Muscle of leg (tissue), 11 donors: ENCODE measurements around the gene GLT8D2. TPM values are rescaled to one million over a fixed set of nuclear protein-coding genes. Genes with fewer than 3 reads are reported as not detected.

ENCODE experiments used
- DNase-seq: peaks from one replicate; pipeline ENCODE4 v3.0.0; 2013
- H3K27ac ChIP-seq: one replicate; pipeline ENCODE4 v1.5.1; 2013; ENCODE audit warnings: mild to moderate bottlenecking, low read length, control low read depth
- H3K27me3 ChIP-seq: one replicate; pipeline ENCODE4 v1.6.1; 2013; ENCODE audit warnings: low read length; ENCODE audit not compliant: control insufficient read depth, insufficient read depth
- H3K36me3 ChIP-seq: one replicate; pipeline ENCODE4 v1.6.1; 2013; ENCODE audit warnings: low read length; ENCODE audit not compliant: control insufficient read depth, insufficient read depth
- H3K4me1 ChIP-seq: one replicate; pipeline ENCODE4 v1.6.1; 2013; ENCODE audit warnings: low read length; ENCODE audit not compliant: control insufficient read depth, insufficient read depth
- H3K4me3 ChIP-seq: one replicate; pipeline ENCODE4 v1.5.1; 2013; ENCODE audit warnings: low read length, control low read depth
- H3K9me3 ChIP-seq: replicated peaks from 2 replicates; pipeline ENCODE4 v1.6.1; 2013; ENCODE audit warnings: low read depth, low read length; ENCODE audit not compliant: control insufficient read depth
- WGBS: methylation state at CpG from one replicate; pipeline ENCODE4 v1.1.5; 2013; ENCODE audit warnings: missing lambda C conversion rate; ENCODE audit not compliant: insufficient coverage; 5-methylcytosine and 5-hydroxymethylcytosine counted together
- polyA plus RNA-seq, 8 donors: library from polyadenylated mRNA; unstranded; fragments of 120-200 nt; gene quantifications; one replicate each; pipeline versions ENCODE4 v1.2.1 to v1.2.3, GENCODE V29; 2013; ENCODE audit warnings: inconsistent platforms in 1 of 8, low replicate concordance in 1 of 8; ENCODE audit not compliant: insufficient read length in 8 of 8, insufficient read depth in 1 of 8
- total RNA-seq: library from RNA; stranded (reverse); fragments of 120-200 nt; gene quantifications from one replicate; pipeline ENCODE4 v1.2.4, GENCODE V29; 2013

Gene GLT8D2
- total and polyA plus RNA-seq, 9 donors = 44.5 to 74.9 (median 54.1) TPM

- WGBS = no CpG with 5 or more reads among the region's 2 CpGs
- peak overlapping the region; percentile 65 for H3K27ac ChIP-seq
Observed at GRCh38 chr12:104010606-104011169, 39.3 kb downstream of the GLT8D2 start.

GRCh38 chr12:104010121-104010520 lies 39.9 kb downstream of the GLT8D2 start:
- no peak overlapping the region for H3K27ac ChIP-seq
- H3K4me3 ChIP-seq = no peak overlapping the region
- H3K9me3 ChIP-seq = no peaks in the 10 kb centered on the region
- 96% methylated on average over 2 of the region's 4 CpGs for WGBS
- no peak for DNase-seq
- peaks cover 10% of the 10 kb centered on the region for H3K4me1 ChIP-seq
- H3K36me3 ChIP-seq = peaks cover 9% of the 10 kb centered on the region
- no peaks in the 10 kb centered on the region for H3K27me3 ChIP-seq

More at GRCh38 chr12:104010606-104011169, 39.3 kb downstream of the GLT8D2 start:
- Histone ChIP-seq H3K36me3 (peaks cover 9% of the 10 kb centered on the region), H3K9me3 (no peaks in the 10 kb centered on the region), H3K4me1 (peaks cover 10% of the 10 kb centered on the region), H3K4me3 (no peak overlapping the region), H3K27me3 (no peaks in the 10 kb centered on the region)
- no peak for DNase-seq

- H3K4me3 ChIP-seq = no peak overlapping the region
- H3K27ac ChIP-seq = no peak overlapping the region
- no peaks in the 10 kb centered on the region for H3K36me3 ChIP-seq
- no peak for DNase-seq
- WGBS = 20% methylated on average over 1 of the region's 3 CpGs
- H3K4me1 ChIP-seq = peaks cover 10% of the 10 kb centered on the region
- no peaks in the 10 kb centered on the region for H3K9me3 ChIP-seq
- H3K27me3 ChIP-seq = no peaks in the 10 kb centered on the region
Observed at GRCh38 chr12:104006929-104007328, 43.1 kb downstream of the GLT8D2 start.

GRCh38 chr12:104003596-104003995 lies 46.4 kb downstream of the GLT8D2 start:
- Histone ChIP-seq H3K9me3 (no peaks in the 10 kb centered on the region), H3K27me3 (no peaks in the 10 kb centered on the region), H3K4me3 (no peak overlapping the region), H3K27ac (no peak overlapping the region), H3K36me3 (no peaks in the 10 kb centered on the region), H3K4me1 (peaks cover 12% of the 10 kb centered on the region)
- DNase-seq = no peak
- no CpG with 5 or more reads among the region's 2 CpGs for WGBS

- WGBS = 100% methylated on average over 2 of the region's 3 CpGs
- DNase-seq = no peak
- H3K36me3 ChIP-seq = no peaks in the 10 kb centered on the region
- no peaks in the 10 kb centered on the region for H3K9me3 ChIP-seq
- no peaks in the 10 kb centered on the region for H3K27me3 ChIP-seq
- H3K27ac ChIP-seq = no peak overlapping the region
- no peak overlapping the region for H3K4me3 ChIP-seq
- H3K4me1 ChIP-seq = peaks cover 12% of the 10 kb centered on the region
Observed at GRCh38 chr12:104002686-104003085, 47.3 kb downstream of the GLT8D2 start.

- 50% methylated on average over 1 of the region's 3 CpGs for WGBS
- peak; percentile 46 for DNase-seq
- Histone ChIP-seq H3K36me3 (peaks cover 2% of the 10 kb centered on the region), H3K4me1 (peaks cover 16% of the 10 kb centered on the region), H3K27me3 (no peaks in the 10 kb centered on the region), H3K9me3 (no peaks in the 10 kb centered on the region), H3K4me3 (no peak overlapping the region), H3K27ac (no peak overlapping the region)
Observed at GRCh38 chr12:104000807-104001434, 49.1 kb downstream of the GLT8D2 start.

- Histone ChIP-seq H3K36me3 (peaks cover 2% of the 10 kb centered on the region), H3K4me1 (peaks cover 23% of the 10 kb centered on the region), H3K9me3 (no peaks in the 10 kb centered on the region), H3K27ac (peak overlapping the region; percentile 68), H3K27me3 (no peaks in the 10 kb centered on the region), H3K4me3 (no peak overlapping the region)
- WGBS = 4% methylated on average over 4 of the region's 5 CpGs
- DNase-seq = peak; percentile 73
Observed at GRCh38 chr12:103998976-103999375, 51.0 kb downstream of the GLT8D2 start.

- Histone ChIP-seq H3K36me3 (peaks cover 9% of the 10 kb centered on the region), H3K27ac (peak overlapping the region; percentile 52), H3K9me3 (no peaks in the 10 kb centered on the region), H3K4me3 (no peak overlapping the region), H3K27me3 (no peaks in the 10 kb centered on the region), H3K4me1 (peaks cover 26% of the 10 kb centered on the region)
- 20% methylated on average over 2 of the region's 16 CpGs for WGBS
- DNase-seq = peak; percentile 64
Observed at GRCh38 chr12:103997286-103997900, 52.6 kb downstream of the GLT8D2 start.

GRCh38 chr12:103996595-103996994 lies 53.4 kb downstream of the GLT8D2 start:
- H3K4me1 ChIP-seq = peaks cover 23% of the 10 kb centered on the region
- no peak overlapping the region for H3K27ac ChIP-seq
- H3K36me3 ChIP-seq = peaks cover 9% of the 10 kb centered on the region
- no peaks in the 10 kb centered on the region for H3K27me3 ChIP-seq
- H3K9me3 ChIP-seq = no peaks in the 10 kb centered on the region
- peak; percentile 9 for DNase-seq
- 100% methylated on average over 1 of the region's 5 CpGs for WGBS
- no peak overlapping the region for H3K4me3 ChIP-seq

GRCh38 chr12:103994235-103994634 lies 55.8 kb downstream of the GLT8D2 start:
- H3K27me3 ChIP-seq = no peaks in the 10 kb centered on the region
- H3K36me3 ChIP-seq = peaks cover 11% of the 10 kb centered on the region
- WGBS = 60% methylated on average over 1 of the region's 4 CpGs
- H3K4me3 ChIP-seq = no peak overlapping the region
- H3K4me1 ChIP-seq = peaks cover 21% of the 10 kb centered on the region
- H3K9me3 ChIP-seq = no peaks in the 10 kb centered on the region
- peak; percentile 81 for DNase-seq
- H3K27ac ChIP-seq = peak overlapping the region; percentile 65
